NCI-H2029 treated with DMSO at 0.1 percent for 48 hours (cell line): Measurements from ENCODE around the gene RBM19.

Experiments
- DNase-seq: peaks from one replicate; lab custom pipeline; 2025; lab: John Stamatoyannopoulos, UW

Gene RBM19

GRCh38 chr12:113932381-113933196 lies 33.5 kb downstream of the RBM19 start:
- DNase-seq: no peak

DNA sequence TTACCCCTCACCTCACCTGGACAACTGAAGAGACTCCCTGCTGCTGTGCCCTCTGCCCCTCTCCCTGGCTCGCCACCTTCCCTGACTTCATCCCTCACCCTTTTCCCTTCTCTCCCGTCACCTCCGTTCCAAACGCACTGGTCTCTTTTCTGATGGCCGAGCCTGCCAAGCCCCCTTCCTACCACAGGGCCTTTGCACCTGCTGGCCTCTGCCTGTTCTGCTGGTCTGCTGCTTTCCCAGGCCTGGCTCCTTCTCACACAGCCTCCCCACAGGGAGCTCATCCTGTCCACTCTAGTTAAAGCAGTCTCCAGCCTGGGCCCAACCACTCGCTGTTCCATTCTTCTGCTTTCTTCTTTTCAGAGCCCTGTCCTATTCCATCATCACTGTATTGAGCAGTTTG lies 34.6 kb downstream of the RBM19 start:
- DNase-seq: no peak

DNA sequence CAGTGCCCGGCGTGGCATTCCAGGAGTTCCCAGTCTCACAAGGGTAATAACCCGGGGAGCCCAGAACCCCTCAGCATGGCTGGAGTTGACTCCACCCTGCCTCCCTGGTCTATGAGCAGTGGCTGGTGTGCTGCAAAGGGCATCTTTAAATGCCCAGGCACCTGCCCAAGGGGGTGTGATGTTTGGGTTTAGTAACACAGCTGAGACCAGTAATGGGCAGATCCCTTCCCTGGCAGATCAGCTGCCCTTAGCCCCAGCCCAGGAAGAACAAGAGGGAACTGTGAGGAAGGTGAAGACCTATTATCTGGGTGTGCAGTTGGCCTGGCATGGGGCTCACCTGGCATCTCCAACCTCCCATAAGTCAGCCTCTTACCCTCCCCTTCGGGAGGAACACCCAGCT lies 35.9 kb downstream of the RBM19 start:
- no peak for DNase-seq

- DNase-seq: no peak
Measured at GRCh38 chr12:113929312-113929989, 36.7 kb downstream of the RBM19 start.

GRCh38 chr12:113926788-113927187 lies 39.3 kb downstream of the RBM19 start:
- DNase-seq: no peak

- no peak for DNase-seq
Measured at GRCh38 chr12:113924341-113924740, 41.8 kb downstream of the RBM19 start.

DNA sequence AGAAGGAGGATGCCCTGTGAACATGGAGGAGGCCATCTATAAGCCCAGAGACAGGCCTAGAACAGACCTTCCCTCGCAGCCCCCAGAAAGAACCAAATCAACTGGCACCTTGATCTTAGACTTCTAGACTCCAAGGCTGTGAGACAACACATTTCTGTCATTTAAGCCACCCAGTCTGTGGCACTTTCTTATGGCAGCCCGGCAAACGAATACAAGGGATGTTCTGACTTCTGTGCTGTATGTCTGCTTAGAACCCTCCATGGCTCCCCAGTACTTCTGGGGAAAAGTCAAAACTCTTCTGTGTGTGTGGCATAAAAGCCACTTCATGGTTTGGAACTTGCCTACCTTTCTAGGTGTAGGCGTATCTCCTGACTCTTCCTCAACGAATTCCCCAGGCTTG lies 42.9 kb downstream of the RBM19 start:
- DNase-seq: no peak

DNA sequence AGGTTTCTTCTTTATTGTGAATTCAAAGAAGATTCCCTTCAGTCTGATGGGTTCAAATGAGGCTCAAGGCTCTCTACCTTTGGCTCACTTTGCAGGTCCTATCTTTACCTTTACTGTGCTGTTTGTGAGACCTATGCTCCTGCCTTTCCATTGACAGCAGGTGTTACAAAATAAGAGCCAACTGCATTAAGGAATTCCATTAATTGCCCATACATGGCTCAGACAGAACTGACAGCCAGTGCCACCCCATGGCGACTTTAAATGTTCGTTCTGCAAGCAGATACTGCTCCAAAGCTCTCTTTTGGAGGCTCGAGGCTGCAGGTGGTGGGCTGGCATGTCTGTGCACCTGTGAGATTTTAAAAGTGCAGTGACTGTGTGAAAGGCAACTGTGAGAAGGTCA lies 44.7 kb downstream of the RBM19 start:
- no peak for DNase-seq

DNA sequence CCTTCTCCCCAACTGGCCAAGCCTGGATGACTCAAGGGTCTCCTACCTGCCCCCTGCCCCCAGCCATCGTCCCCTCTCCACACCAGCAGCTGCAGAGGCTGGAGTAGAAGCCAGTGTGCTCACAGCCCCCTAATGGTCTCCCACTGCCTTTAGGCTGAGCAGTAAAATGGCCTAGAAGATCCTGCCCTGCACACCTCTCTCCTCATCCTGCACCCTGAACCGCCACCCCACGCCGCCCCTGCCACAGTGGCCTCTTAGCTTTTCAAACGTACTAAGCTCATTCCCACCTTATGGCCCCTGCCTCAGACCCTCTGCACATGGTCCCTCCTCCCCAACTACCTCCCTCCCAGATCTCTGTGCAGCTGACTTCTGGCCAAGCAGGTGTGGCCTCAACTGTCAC lies 46.3 kb downstream of the RBM19 start:
- no peak for DNase-seq

DNA sequence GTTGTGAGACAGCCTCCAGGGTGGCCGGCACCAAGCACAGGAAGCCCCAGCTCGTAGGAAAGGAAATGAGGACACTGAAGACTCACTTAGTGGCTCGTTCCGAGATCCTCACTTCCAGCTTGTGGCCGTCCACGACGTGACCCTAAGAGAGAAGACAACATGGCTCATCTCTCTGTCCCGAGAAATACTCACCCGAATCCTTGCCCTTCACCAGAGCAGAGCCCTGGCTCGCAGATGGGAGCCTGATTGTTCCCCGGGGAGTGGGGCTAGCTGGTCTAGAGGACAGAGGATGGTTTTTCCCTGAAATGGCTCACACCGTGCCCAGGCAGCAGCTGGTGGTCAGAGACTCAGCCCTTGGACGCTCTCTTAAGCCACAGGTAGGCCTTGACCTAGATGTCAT lies 47.8 kb downstream of the RBM19 start:
- DNase-seq: no peak

DNA sequence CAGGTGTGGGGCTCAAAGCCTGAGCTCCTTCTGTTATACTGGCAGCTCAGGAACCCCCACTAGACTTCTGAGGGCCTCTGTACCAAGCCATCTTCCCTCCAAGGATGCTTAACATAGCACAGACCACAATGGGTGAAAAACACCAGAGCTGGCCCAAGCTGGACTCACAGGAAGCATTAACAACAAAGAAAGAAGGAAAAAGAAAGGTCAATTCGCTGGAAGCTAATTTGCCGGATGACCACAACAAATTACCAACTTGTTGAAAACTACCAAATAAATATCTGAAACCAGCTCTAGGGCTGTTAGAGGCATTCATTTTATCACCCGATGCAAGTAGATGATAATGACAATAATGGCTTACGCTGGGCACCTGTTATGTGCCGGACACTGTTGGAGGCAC lies 48.7 kb downstream of the RBM19 start:
- no peak for DNase-seq

DNA sequence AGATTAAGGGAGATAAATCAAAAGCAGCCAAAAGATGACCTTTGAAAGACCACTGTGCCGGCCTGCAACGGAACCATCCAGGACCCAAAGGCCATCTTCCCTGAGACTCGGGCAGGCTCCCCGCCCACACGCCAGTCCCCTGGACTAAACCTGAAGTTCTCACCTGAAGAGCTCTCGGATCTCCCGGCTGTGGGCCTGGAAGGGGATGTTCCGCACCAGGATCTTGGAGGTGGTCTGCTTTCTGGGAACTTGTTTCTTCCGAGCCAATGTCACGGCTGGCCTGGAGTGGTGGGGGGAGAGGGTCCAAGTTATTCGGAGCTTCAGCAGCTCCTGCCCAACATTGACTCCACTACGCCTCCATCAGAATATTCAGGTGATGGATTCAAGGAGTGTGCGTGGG lies 51.3 kb downstream of the RBM19 start:
- DNase-seq: no peak

DNA sequence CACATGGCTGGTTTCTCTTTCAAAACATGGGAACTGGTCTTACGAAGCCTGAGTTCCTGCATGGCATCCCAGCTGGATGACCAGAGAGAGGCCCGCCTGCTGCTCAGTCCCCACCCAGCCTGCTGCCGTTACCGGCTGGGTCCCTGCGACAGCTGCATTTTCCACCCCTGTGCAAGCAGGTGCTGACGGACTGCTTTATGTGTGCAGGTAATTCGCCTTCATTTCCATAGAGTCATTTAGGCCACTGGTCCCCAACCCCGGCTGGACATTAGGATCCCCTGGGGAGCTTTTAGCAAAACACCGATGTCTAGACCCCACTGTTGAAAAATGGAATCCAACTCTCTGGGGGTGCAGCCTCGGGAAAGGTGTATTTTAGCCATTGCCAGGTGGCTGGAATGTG lies 51.9 kb downstream of the RBM19 start:
- no peak for DNase-seq

- DNase-seq: peak; percentile 49
Measured at GRCh38 chr12:113912760-113913329, 53.3 kb downstream of the RBM19 start.

DNA sequence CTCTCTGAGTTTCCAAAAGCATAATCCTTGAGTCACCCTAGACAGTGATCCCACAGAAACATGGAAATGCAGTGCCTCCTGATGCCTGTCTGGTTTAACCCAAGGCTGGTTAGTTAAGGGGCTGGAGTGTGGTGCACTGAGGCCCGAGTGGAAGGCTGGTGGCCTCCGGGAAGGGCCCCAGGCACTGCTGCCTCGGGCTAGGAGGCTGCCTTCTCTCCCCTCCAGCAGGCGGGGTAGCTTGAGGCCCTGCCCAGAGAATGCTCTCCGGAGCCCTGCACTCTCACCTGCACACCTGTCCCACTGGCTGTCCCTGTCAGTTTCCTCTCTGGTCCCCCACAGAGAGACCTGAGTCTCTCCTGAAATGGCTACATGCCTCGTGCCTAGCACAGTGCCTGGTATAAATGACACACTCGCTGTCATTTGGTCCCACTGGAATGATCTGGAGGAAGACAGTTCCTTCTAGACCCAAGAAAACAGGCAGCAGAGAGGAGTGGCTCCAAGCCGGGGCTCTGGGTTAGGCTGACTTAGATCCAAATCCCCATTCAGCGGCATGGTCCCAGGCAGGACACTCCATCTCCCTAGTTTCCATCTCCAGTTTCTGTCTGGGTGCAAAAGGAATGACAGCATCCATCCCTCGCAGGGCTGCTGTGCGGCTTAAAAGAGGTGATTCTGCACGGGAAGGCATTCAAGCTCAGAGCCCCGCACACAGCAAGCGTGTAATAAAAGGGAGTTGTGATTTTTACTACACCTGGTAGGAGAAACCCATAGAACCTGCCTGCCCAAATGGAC lies 54.0 kb downstream of the RBM19 start:
- DNase-seq: no peak

GRCh38 chr12:113910751-113911272 lies 55.3 kb downstream of the RBM19 start:
- DNase-seq: no peak

GRCh38 chr12:113909776-113910420 lies 56.2 kb downstream of the RBM19 start:
- DNase-seq: no peak

- DNase-seq: no peak
Measured at GRCh38 chr12:113908584-113909100, 57.5 kb downstream of the RBM19 start.

DNA sequence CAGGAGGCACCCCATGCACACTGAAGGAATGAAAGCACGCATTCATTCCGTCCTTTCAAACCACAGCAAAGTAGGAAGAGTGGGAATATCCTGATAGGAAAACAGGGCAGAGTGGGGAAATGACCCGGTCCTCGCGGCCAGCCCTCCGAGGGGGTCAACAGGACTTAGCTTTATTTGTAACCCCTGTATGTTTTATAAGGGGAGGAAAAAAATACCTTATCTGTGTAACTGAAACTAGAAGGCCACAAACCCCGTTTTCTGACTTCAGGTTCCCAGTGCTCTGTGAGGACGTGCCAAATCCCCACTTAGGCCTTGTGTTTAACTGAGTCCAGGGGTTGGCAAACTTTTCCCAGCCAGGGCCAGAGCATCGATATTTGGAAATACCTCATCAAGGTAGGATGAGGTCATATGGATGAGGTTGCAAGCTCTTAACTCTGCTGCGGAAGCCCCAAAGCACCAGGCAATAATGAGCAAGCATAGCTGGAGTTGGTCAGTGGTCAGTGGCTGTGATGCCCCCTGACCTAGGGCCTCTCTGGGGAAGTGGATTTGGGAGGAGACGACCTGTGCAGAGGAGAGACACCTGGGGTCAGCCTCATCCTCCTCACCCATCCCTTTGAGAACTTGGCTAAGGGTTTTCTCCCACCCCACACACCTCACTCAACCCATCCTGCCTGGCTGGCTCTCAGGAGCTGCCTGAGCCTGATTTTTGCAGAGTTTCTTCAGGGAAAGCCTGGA lies 58.5 kb downstream of the RBM19 start:
- DNase-seq: no peak

DNA sequence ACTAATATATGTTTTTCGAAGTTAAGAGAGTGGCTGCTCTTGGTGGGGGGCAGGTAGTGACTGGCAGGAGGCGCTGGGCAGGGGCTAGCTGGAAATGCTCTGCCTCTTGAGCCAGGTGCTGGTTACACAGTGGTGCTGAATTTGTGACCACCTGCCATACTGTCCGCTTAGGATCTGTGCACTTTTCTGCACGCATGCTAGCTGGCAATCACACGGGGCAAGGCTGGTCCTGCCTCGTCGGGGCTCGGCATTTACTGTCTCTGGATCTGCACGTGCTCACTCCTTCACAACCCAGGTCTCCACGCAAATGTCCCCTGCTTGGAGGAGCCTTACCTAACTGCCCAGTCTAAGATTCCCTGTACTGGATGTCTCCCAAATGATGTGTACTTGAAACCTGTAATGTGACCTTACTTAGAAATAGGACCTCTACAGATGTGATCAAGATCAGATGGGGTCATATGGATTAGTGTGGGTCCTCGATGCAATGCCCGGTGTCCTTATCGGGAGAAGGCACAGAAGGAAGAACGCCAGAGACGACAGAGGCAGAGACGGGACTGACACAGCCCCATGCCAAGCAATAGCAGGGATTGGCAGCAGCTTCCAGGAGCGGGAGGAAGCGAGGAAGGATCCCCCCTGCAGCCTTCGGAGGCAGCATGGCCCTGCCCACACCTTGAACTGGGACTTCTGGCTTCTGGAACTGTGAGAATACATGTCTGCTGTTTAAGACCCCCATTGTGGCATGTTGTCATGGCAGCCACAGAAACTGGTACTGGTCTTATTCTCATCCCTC lies 59.5 kb downstream of the RBM19 start:
- no peak for DNase-seq
